SK-MEL-5 (cell line): Measurements from ENCODE around the gene AIP. TPM values are rescaled to one million over a fixed set of nuclear protein-coding genes. Genes with fewer than 3 reads are reported as not detected.
A peak's percentile ranks its signal among the peaks of the same experiment; 100 is the strongest.
"Not testable (repeated sequence)": the region's sequence is repeated elsewhere in the genome, so short reads cannot be mapped to it uniquely, and the experiment has no call there.

Experiments
- DNase-seq: peaks from one replicate; pipeline ENCODE4 v3.0.0-alpha.2; 2016; ENCODE audit warnings: low read depth, low spot score
- in situ Hi-C: cut with HindIII; loops from 2 replicates; pipeline ENCODE4 v1.10.0; 2016; ENCODE audit warnings: low sequenced_read_pairs, high pct_unique_total_duplicates, low pct_unique_long_range_greater_than_20kb
- total RNA-seq: library from RNA; depleted of rRNA; stranded (reverse); fragments of >200 nt; shearing (Covaris generic); gene quantifications from 2 replicates; pipeline ENCODE4 v1.2.3, GENCODE V29; 2014

Gene AIP
- total RNA-seq, 1 experiment from 2014 or later: 42.5 TPM

DNA sequence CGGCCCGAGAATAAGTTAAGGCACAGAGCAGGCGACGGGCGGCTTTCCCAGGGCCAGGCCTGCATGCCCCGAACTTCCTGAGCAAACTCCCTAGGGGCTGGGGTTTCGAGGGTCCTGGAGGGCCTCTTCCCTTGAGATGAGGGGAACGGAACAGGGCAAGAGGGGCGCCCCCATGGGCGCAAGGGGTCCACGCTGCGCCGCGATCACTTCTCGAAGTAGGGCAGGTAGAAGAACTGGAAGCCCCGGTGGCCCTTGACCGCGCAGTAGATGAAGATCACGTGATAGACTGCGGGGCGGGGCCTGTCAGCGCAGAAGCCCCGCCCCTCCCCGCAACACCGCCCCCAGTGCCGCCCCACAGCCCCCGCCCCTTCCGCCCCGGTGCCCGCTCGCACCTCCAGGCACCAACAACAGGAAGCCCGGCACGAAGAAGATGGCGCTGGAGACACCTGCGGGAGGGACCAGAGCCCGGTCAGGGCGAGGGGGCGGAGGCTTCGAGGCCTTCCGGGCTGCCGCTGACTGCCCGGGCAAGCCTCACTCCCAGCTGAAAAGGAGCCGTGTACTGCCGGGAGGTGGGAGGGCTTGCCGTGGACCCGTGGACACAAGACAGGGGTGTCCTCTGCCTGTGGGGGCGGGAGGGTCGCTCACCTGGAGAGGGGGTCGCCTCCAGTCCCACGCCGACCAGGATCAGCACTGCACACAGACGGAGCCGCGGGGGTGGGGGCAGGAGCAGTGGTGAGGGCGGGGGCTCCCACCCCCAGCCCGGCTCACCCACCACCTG is 18.2 kb upstream of the AIP start:
- DNase-seq: peak; percentile 44
- in situ Hi-C loops: no loop called here

GRCh38 chr11:67465189-67465510 is 17.7 kb upstream of the AIP start:
- DNase-seq: no peak
- in situ Hi-C loops: no loop called here

DNA sequence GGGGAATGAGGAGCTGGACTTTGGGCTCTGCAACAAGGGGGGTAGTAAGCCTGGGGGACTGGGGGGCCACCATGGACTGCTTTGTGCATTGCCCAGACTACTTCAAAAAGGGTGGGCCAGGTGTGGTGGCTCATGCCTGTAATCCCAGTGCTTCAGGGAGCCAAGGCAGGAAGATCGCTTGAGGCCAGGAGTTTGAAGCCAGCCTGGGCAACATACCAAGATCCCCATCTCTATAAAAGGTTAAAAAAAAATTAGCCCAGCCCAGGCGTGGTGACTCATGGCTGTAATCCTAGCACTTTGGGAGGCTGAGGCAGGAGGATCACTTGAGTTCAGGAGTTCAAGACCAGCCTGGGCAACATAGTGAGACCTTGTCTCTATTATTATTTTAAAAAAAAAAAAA is 17.3 kb upstream of the AIP start:
- DNase-seq, in situ Hi-C loops: not testable (repeated sequence)

DNA sequence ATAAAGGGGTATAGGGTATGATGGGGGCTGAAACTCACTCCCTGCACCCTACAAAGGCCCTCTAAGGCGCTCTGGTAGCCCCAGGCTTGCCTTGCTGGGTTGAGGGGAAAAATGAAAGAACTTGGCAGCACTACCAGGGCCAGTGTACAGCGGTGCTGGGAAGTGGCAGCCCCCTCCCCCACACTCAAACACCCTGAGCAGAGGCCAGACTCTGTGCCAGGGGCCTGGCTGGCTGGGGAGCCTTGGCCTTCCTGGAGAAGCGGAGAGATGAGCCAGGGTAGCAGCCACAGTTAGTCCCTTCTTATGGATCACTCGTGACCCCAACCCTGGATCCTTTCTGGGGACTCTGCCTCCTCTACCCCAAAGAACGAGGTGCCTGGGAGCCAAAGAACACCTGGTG is 16.5 kb upstream of the AIP start:
- DNase-seq: no peak
- in situ Hi-C loops: no loop called here

DNA sequence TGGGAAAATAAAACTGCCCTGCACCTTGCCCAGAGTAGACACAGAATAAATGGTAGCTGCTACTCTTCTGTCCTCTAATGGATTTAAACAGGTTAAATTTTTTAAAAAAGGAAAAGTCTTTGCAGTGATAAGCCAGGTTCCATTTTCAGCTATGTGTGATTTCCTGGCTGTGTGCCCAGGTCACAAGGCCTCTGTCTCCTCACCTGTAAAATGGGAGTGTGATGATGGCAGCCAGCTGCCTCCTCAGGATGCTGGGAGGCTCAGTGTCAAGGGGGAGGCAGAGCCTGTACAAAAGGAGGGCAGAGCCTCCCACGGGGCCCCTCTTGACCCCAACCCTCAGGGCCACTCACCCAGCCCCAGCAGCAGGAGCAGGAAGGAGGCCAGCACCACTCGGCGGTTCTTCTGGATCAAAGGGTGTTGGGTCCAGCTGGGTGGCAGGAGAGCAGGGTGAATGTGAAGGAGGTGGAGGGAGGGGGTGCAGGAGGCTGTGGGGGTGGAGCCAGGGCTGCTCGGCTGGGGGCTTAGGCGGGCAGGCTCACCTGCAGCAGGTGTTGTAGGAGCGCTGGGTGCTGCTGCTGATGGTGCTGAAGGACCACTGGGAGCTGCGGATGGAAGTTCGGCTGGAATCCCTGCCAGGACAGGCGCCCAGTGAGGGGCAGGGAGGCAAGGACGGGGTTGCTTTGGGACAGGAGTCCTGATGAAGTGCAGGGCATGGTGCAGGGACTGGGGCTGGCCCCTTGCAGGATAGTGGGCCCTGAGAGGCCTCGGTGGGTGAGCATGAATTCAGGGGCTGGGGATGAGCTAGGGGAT is 15.7 kb upstream of the AIP start:
- in situ Hi-C loops: no loop called here
- no peak for DNase-seq

- in situ Hi-C loops: no loop called here
- no peak for DNase-seq
These were observed 14.8 kb upstream of the AIP start for GRCh38 chr11:67468056-67468455.

DNA sequence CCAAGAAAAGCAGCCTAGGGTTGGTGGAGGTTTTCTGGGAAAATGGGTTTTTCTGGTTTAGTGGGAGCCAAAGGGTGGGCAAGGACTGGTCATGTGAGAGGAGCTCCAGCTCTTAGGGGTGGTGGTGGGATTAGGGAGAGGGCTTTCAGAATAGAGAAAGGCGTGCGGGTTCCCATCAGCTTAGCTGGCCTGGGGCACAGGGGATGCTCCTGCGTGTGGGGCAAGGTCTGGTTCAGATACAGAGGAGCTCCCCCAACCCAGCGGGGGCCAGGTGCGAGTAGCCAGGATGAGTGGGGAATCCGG is 14.4 kb upstream of the AIP start:
- in situ Hi-C loops: no loop called here
- no peak for DNase-seq

DNA sequence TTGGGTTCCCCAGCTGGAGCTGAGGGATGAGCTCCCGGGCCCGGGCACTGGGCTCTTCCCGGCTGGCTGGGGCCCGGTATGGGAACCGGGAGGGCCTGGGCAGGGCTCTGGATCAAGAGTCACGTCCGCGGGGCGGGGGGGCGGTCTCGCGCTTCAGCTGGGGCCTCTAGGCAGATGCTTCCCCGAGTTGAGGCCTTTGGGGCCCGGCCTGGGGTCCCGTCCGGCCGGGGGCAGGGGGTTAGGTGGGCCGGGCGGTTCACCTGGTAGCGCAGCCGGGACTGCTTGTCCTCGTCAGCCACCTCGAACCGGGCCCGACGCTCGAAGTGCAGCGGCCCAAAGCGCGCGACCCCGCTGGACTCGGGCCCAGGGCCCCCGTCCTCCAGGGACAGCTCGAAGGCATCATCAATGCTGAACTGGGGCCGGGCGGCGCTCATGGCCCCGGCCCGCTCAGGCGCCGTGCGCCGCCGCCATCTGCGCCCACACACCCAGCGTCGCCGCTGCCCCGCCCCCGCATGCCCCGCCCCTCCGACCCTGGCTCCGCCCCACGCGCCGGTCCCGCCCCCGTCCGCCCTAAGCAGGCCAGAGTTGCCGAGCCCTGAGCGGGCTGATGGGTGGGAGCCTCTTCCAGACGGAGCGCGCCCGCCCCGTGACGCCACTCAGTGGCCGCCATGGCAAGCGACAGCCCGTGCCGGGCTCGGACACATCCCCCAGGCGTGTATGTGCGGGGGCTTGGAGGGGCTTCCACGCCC is 13.9 kb upstream of the AIP start, which contains the start of gene TMEM134:
TSS of gene TMEM134 (minus strand) at position 493 of the 749 bp plus-strand sequence. CDS start at position 434, 59 bp downstream.
- peak; percentile 86 for DNase-seq
- in situ Hi-C loops: no loop called here

DNA sequence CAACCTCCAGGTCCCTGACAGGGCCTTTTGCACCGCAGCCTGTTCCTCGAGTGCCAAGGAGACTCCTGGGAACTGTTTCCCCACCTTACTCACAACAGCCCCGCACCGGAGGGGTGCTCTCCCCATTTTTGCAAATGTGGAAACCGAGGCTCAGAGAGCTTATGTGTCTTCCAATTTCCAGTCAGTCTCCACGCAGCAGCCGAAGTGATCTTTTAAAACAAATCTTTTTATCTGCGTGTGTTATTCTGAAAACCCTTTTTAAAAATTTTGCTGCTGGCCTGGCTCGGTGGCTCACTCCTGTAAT is 13.4 kb upstream of the AIP start:
- DNase-seq: no peak
- in situ Hi-C loops: no loop called here

DNA sequence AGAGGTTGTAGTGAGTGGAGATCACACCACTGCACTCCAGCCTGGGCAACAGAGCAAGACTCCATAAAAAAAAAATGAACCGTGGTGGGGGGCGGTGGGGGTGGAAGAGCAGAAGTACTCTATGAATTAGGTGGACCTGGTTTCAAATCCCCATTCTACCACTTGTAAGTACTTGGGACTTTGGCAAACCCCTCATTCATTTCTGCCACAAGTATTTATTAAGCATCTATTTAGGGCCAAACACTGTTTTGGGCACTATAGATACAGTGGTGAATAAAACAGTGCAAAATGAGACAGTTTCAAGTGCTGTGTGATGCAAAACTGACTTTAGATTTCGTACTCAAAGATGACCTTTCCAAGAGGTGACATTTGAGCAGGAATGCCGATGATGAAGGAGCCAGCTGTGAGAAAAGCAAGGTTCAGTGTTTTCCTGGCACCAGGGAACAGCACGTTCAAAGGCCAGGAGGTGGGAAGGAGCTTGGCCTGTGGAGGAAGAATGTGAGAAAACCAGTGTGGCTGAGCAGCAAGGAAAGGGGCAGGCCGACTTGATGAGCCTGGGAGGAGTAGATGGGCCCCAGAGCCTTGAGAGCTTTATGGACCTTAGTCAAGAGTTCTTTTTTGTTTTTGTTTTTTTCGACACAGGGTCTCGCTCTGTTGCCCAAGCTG is 12.4 kb upstream of the AIP start:
- peak; percentile 13 for DNase-seq
- in situ Hi-C loops: no loop called here

- in situ Hi-C loops: no loop called here
- no peak for DNase-seq
These were observed 9.9 kb upstream of the AIP start for GRCh38 chr11:67472882-67473281.

DNA sequence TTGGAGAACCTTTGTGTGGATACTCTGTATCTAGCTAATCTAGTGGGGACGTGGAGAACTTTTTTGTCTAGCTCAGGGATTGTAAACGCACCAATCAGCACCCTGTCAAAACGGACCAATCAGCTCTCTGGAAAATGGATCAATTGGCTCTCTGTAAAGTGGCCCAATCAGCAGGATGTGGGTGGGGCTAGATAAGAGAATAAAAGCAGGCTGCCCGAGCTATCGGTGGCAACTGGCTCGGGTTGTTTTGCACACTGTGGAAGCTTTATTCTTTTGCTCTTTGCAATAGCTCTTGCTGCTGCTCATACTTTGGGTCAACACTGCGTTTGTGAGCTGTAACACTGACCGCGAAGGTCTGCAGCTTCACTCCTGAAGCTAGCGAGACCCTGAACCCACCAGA is 6.1 kb upstream of the AIP start:
- in situ Hi-C loops, DNase-seq: not testable (repeated sequence)

DNA sequence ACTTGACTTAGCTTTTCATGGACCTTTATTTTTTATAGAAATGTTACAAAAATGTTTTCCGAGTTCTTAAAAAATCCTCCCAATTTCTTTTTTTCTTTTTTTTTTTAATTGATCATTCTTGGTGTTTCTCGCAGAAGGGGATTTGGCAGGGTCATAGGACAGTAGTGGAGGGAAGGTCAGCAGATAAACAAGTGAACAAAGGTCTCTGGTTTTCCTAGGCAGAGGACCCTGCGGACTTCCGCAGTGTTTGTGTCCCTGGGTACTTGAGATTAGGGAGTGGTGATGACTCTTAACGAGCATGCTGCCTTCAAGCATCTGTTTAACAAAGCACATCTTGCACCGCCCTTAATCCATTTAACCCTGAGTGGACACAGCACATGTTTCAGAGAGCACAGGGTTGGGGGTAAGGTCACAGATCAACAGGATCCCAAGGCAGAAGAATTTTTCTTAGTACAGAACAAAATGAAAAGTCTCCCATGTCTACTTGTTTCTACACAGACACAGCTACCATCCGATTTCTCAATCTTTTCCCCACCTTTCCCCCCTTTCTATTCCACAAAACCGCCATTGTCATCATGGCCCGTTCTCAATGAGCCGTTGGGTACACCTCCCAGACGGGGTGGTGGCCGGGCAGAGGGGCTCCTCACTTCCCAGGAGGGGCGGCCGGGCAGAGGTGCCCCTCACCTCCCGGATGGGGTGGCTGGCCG is 5.3 kb upstream of the AIP start:
- in situ Hi-C loops, DNase-seq: not testable (repeated sequence)

DNA sequence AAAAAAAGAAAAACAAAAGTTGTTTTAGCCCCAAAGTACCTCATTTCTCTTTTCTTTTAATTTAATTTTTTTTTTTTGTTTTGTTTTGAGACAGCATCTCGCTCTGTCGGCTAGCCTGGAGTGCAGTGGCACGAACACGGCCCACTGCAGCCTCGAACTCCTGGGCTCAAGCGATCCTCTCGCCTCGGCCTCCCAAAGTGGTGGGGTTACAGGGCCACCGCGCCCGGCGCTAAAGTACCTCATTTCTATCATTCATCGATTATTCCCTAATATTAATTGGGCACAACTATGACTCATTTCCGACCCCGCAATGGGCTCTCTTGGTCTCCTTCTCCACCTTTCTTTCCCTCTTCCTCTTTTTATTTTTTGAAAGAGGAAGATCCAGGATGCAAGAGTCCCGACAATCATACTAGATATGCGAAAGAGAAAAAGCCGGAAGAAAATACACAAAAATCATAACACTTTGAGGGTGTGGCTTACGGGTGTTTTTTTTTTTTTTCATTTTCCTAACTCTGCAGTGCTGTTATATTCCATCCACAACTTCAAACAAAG is 475 bp upstream of the AIP start:
- in situ Hi-C loops: no loop called here
- DNase-seq: no peak

GRCh38 chr11:67483831-67484665 is 1.2 kb downstream of the AIP start:
- no peak for DNase-seq
- in situ Hi-C loops: no loop called here

- in situ Hi-C loops: no loop called here
- DNase-seq: no peak
These were observed 2.1 kb downstream of the AIP start for GRCh38 chr11:67484847-67485311.
